ENCODE results near the gene AFF1.

AFF1 gene

GRCh38 chr4:87087015-87087414, 152.2 kb downstream of the AFF1 start:
- no peak for DNase-seq

DNA sequence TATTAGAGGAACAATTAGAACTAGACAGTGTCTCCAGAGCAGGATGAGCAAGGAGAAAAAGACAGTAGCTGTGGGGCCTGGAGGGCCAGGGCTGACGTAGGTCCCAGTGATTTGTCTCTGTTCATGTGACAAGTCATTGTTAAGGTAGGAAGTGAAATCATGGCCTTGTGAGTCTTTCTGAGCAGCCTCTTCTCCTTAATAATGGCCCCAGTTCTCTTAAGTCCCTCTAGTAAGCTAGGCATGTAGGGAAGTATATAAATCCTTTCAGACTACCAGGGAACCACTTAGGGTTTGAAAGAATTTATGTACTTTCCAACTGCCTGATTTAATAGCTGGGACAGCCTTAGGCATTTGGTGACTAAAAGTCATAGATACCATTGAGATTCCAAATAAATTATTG, 152.6 kb downstream of the AFF1 start:
- no peak for DNase-seq

DNA sequence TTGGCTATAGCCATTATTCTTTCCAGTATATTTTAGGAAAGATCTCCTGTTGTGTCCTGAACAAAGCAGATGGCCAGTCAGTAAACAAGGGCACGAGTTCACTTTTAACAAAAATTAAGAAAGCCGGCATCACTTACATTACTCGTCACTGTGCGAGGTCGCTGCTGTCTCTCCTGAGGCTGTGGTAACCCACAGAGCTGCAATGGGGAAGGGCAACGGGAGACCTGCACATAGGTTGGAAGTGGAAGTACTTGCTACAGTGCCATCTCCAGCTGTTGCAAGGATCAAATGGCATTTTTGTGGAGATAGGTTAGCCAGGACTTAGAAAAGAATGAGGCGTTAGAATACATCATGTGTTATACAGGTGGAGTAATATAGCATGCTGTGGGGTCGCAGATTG, 153.4 kb downstream of the AFF1 start:
- DNase-seq: no peak

DNA sequence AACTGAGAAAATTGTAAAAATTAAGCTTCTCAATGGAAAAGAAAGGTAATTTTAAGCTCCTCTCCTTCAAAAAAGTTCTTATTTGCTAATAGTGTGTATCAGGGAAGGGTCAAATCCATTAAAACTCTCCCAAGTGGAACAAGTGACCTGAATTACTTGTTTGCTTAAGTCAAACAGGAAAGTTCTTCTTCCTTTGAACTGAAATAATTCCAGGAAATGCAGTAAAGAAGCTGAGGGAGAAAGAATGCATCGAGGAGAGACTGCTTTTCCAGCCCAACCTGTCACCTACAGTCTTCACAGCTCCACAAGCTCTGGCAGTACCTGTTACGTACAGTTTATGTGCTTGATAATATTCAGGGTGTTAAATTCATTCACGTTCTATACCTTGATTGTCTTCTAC, 154.6 kb downstream of the AFF1 start:
- no peak for DNase-seq

- DNase-seq: no peak
Measured at GRCh38 chr4:87090305-87090704, 155.5 kb downstream of the AFF1 start.

- DNase-seq: peak; percentile 88
Measured at GRCh38 chr4:87092389-87093141, 157.8 kb downstream of the AFF1 start.

- DNase-seq: no peak
Measured at GRCh38 chr4:87093443-87094123, 158.8 kb downstream of the AFF1 start.

DNA sequence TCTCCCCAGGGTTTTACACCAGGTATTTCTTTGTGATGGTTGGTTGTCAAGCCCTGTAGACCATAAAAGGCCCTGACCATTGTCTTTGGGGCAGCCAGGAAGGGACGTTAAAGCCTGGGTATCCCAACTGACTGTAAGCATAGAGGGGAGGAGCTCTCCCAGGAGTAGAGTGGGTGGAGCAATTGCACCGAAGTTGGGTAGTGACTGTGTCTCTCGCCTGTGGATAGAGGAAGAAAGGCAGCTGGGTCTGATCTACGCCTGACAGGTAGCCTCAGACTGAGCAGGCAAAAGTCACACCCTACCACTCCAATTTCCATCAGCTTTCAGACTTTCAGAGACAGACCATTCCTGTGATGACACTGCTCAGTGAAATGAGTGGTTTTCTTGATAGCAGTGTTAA, 162.3 kb downstream of the AFF1 start:
- DNase-seq: no peak

DNA sequence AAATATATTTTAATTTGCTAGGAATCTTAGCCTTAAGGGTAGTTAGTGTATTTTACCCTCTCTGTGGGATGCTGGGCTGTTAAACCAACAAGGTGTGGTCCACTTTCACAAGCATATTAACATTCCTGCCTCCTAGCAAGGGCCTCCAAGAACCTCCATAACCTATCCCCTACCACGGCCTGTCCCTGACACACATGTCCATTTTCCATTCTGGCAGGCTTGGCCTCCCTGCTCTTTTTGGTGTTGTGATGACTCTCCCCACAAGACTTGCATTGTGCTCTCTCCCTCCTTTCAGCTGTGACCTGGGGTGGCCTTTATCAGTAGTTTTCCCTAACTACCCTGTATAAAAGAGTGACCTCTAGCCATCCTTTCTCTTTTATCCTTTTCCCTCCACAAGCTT, 165.4 kb downstream of the AFF1 start:
- no peak for DNase-seq

GRCh38 chr4:87101543-87102199, 166.9 kb downstream of the AFF1 start:
- DNase-seq: no peak

DNA sequence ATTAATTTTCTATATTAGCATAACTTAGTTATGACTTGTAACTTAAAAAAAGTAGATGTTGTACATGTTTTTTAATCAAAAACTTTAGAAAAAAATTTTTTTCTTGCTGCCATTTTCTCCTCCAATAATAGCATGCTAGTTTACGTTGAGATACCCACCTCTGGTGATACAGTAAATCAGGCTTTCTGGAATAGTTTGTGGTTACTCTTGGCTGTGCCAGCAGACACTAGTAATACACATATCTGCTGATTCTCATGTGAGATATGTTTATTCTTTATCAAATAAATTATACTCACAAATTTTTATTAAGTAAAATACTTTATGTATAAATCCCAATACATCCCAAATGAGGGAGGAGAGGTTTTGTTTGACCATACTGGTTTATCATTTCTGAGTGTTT, 168.3 kb downstream of the AFF1 start:
- no peak for DNase-seq

GRCh38 chr4:87103691-87104187, 168.9 kb downstream of the AFF1 start:
- no peak for DNase-seq

DNA sequence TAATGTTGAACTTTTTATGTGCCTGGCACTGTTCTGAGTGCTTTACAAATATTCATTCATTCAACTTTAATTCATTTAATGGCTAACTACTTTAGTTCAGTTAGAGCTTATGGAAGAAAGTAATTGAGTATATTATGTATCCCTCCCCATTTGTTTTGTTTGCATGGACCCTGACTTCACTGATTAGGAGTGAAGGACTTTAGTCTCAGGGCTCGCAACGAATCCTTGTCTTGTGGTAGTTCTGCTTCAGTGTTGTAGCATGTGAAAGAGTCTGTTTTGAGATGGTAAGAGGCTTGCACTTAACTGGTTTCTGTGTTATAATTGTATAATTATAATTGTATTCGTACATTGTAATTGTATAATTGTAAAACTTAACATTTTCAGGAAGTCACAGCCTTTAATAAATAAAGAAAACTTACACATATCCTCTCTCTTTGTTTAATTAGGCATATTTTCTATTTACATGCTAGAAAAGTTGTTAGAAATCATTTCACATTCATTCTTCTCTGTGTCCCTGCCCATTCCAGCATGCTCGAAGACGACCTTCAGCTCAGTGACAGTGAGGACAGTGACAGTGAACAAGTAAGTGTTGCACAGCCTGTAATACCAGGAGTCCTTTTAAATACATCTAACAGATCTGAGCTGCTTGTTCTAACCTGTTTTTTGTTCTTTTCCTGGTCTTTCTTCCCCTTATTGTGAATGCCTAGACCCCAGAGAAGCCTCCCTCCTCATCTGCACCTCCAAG, 170.5 kb downstream of the AFF1 start:
- DNase-seq: no peak

- no peak for DNase-seq
Measured at GRCh38 chr4:87108142-87108546, 173.3 kb downstream of the AFF1 start.

- no peak for DNase-seq
Measured at GRCh38 chr4:87109121-87109520, 174.3 kb downstream of the AFF1 start.

- DNase-seq: no peak
Measured at GRCh38 chr4:87109945-87110344, 175.1 kb downstream of the AFF1 start.

GRCh38 chr4:87112063-87112462, 177.3 kb downstream of the AFF1 start:
- DNase-seq: no peak

- no peak for DNase-seq
Measured at GRCh38 chr4:87114245-87115062, 179.6 kb downstream of the AFF1 start.

GRCh38 chr4:87116231-87116630, 181.4 kb downstream of the AFF1 start:
- DNase-seq: no peak

- no peak for DNase-seq
Measured at GRCh38 chr4:87117051-87117731, 182.4 kb downstream of the AFF1 start.

- no peak for DNase-seq
Measured at GRCh38 chr4:87117732-87118075, 182.9 kb downstream of the AFF1 start.

DNA sequence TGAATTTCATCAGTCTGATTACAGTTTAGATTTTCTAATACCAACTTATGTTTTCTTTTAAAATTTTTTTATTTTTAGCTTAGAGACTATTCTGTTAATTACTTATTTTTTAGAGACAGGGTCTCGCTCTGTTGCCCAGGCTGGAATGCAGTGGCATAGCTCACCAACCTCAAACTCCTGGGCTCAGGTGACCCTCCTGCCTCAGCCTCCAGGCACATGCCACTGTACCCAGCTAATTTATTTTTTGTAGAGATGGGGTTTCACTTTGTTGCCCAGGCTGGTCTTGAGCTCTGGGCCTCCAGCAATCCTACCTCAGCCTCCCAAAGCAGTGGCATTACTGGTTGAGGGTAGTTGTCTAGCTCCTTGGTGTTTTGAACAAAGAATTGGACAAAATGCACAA, 183.6 kb downstream of the AFF1 start:
- DNase-seq: no peak
